Caco-2 (cell line): ENCODE results near the gene HOXB3. TPM values are rescaled to one million over a fixed set of nuclear protein-coding genes. Genes with fewer than 3 reads are reported as not detected.
A peak's percentile ranks its signal among the peaks of the same experiment; 100 is the strongest.

Source experiments
- BruUV-seq: library from RNA; stranded (reverse); fragments of 400-500 nt; replicated peaks from 2 replicates; lab custom pipeline; 2021; lab: Mats Ljungman, UMichigan
- CTCF ChIA-PET: fragments of 300-600 bp; sonication (Branson Sonifier 250); formaldehyde crosslinking; loops from one replicate; lab custom pipeline; 2022; ENCODE audit warnings: antibody characterized with exemption; lab: Charles Lee
- POLR2A ChIA-PET: fragments of 300-600 bp; sonication (Branson Sonifier 250); formaldehyde crosslinking; loops from one replicate; lab custom pipeline; 2022; ENCODE audit warnings: antibody characterized with exemption; lab: Charles Lee
- DNase-seq, 2 experiments: peaks; one replicate each; pipeline versions ENCODE4 v3.0.0 to v3.0.0-alpha.2; 2020 to 2022
- H3K27me3 ChIP-seq: replicated peaks from 2 replicates; pipeline ENCODE4 v1.6.0; 2011; ENCODE audit warnings: low read length; ENCODE audit not compliant: control insufficient read depth, insufficient read depth
- H3K36me3 ChIP-seq: 2 replicates; pipeline ENCODE4 v1.5.1; 2011; ENCODE audit warnings: low read length; ENCODE audit not compliant: control insufficient read depth, insufficient read depth
- H3K4me1 ChIP-seq: fragments of 250-450 bp; sonication (Bioruptor Pico); 2 replicates; pipeline ENCODE4 v1.5.1; 2020; ENCODE audit warnings: mild to moderate bottlenecking
- H3K4me3 ChIP-seq: 2 replicates; pipeline ENCODE4 v1.5.1; 2011; ENCODE audit warnings: low read depth, mild to moderate bottlenecking, control low read depth, low read length
- H3K9me3 ChIP-seq: fragments of 250-450 bp; sonication (Bioruptor Pico); 2 replicates; pipeline ENCODE4 v1.5.1; 2020; ENCODE audit warnings: mild to moderate bottlenecking, moderate library complexity
- H3K27ac Mint-ChIP-seq: one replicate; pipeline ENCODE4 v1.8.0; 2022; ENCODE audit warnings: mixed read lengths; ENCODE audit not compliant: unreplicated experiment
- H3K27me3 Mint-ChIP-seq: one replicate; pipeline ENCODE4 v1.8.0; 2022; ENCODE audit warnings: mixed read lengths; ENCODE audit not compliant: insufficient read depth, unreplicated experiment
- H3K36me3 Mint-ChIP-seq: one replicate; pipeline ENCODE4 v1.8.0; 2022; ENCODE audit warnings: mild to moderate bottlenecking, mixed read lengths; ENCODE audit not compliant: insufficient read depth, unreplicated experiment
- H3K4me1 Mint-ChIP-seq: one replicate; pipeline ENCODE4 v1.8.0; 2022; ENCODE audit warnings: low read depth, mixed read lengths; ENCODE audit not compliant: unreplicated experiment
- H3K4me3 Mint-ChIP-seq: one replicate; pipeline ENCODE4 v1.8.0; 2022; ENCODE audit warnings: mild to moderate bottlenecking, moderate library complexity, mixed read lengths; ENCODE audit not compliant: unreplicated experiment
- H3K9me3 Mint-ChIP-seq: one replicate; pipeline ENCODE4 v1.8.0; 2022; ENCODE audit warnings: mixed read lengths; ENCODE audit not compliant: unreplicated experiment
- intact Hi-C: fragments of 100-400 bp; cut with micrococcal nuclease; formaldehyde crosslinking; loops from one replicate; pipeline ENCODE4 v1.10.0; 2022; ENCODE audit not compliant: unreplicated experiment
- total RNA-seq: library from RNA; stranded (reverse); gene quantifications from 2 replicates; pipeline ENCODE4 v1.2.3, GENCODE V29; 2022
- TF ChIP-seq, protein P1 (sequence below), 2 experiments: fragments of 200-600 bp in 1 of 2; IDR thresholded peaks; 1 replicate in 1 of 2; 2 replicates in 1 of 2; pipeline versions ENCODE4 v1.5.1 to v1.8.0; 2011 to 2022; ENCODE audit warnings: antibody characterized with exemption in 1 of 2, control low read depth in 1 of 2, inconsistent platforms in 1 of 2, low read depth in 1 of 2, low read length in 1 of 2, mild to moderate bottlenecking in 1 of 2, moderate library complexity in 1 of 2; ENCODE audit not compliant: insufficient read depth in 1 of 2, severe bottlenecking in 1 of 2, unreplicated experiment in 1 of 2

HOXB3 gene
- total RNA-seq, 1 experiment from 2014 or later, result 7.2 TPM

GRCh38 chr17:48543107-48543853, 46.8 kb downstream of the HOXB3 start:
- Mint-ChIP-seq H3K27me3 (peaks cover 8% of the 10 kb centered on the region), H3K4me1 (peaks cover 11% of the 10 kb centered on the region)

DNA sequence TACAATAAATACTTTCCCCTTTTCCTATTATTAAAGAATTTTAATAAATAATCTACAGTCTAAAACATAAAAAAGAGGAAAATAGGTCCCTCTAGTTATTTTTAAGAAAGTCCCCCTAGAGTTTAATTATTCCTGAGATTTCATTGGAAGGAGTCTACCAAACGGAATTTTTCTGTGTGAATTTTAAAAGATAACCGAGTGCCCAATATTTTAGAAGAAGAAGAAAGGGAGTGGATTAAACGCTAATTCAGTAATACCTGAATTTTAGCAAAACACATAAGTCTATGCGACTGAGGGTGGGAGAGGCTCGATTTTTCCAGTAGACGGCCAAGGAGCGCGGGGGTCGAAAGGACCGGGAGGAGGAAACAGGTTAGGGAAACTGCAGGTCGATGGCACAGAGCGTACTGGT, 47.3 kb downstream of the HOXB3 start:
- no peaks in the 10 kb centered on the region for H3K9me3 Mint-ChIP-seq
- H3K27me3 ChIP-seq, result no peaks in the 10 kb centered on the region
- TSS peak; percentile 98 for BruUV-seq
- peak overlapping the region; percentile 78 for H3K4me3 Mint-ChIP-seq
- H3K36me3 Mint-ChIP-seq, result no peaks in the 10 kb centered on the region
- peaks cover 10% of the 10 kb centered on the region; the same call in 1 of the 2 replicates for H3K4me1 ChIP-seq
- POLR2A ChIA-PET, result no interaction called here
- peaks cover 8% of the 10 kb centered on the region for H3K27me3 Mint-ChIP-seq
- H3K36me3 ChIP-seq, result no peaks in the 10 kb centered on the region
- no peak for DNase-seq
- peak overlapping the region; percentile 31 for H3K27ac Mint-ChIP-seq
- TF ChIP-seq, protein P1, sequence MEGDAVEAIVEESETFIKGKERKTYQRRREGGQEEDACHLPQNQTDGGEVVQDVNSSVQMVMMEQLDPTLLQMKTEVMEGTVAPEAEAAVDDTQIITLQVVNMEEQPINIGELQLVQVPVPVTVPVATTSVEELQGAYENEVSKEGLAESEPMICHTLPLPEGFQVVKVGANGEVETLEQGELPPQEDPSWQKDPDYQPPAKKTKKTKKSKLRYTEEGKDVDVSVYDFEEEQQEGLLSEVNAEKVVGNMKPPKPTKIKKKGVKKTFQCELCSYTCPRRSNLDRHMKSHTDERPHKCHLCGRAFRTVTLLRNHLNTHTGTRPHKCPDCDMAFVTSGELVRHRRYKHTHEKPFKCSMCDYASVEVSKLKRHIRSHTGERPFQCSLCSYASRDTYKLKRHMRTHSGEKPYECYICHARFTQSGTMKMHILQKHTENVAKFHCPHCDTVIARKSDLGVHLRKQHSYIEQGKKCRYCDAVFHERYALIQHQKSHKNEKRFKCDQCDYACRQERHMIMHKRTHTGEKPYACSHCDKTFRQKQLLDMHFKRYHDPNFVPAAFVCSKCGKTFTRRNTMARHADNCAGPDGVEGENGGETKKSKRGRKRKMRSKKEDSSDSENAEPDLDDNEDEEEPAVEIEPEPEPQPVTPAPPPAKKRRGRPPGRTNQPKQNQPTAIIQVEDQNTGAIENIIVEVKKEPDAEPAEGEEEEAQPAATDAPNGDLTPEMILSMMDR (IDR thresholded peaks at IDR 0.05; ENCODE audit: insufficient read depth in 1 of 2, low read depth in 1 of 2, low read length in 1 of 2, severe bottlenecking in 1 of 2, unreplicated experiment in 1 of 2), result no peak
- CTCF ChIA-PET, result no interaction called here
- H3K4me1 Mint-ChIP-seq, result peaks cover 11% of the 10 kb centered on the region
- peak overlapping the region; percentile 55 for H3K4me3 ChIP-seq
- intact Hi-C loops, result loop anchor here (1.0 to 2.0 kb wide), 3 partner anchors 20 to 50 kb away; no protein-coding TSS in a partner anchor
- no peaks in the 10 kb centered on the region for H3K9me3 ChIP-seq

More at GRCh38 chr17:48543107-48543853, 46.8 kb downstream of the HOXB3 start:
- H3K27ac Mint-ChIP-seq, result peak overlapping the region; percentile 31
- no peaks in the 10 kb centered on the region for H3K36me3 Mint-ChIP-seq
- ChIA-PET POLR2A (no interaction called here), CTCF (interaction anchor here (0.9 kb wide), 1 partner anchor 38 kb away, joined by 7 read pairs; no protein-coding TSS in a partner anchor)
- Histone ChIP-seq H3K36me3 (no peaks in the 10 kb centered on the region), H3K4me1 (peaks cover 10% of the 10 kb centered on the region; the same call in 1 of the 2 replicates), H3K9me3 (no peaks in the 10 kb centered on the region), H3K27me3 (no peaks in the 10 kb centered on the region), H3K4me3 (peak overlapping the region; percentile 55)
- no TSS peak for BruUV-seq
- H3K9me3 Mint-ChIP-seq, result no peaks in the 10 kb centered on the region
- TF ChIP-seq, protein P1 (IDR thresholded peaks at IDR 0.05; ENCODE audit: insufficient read depth in 1 of 2, low read depth in 1 of 2, low read length in 1 of 2, severe bottlenecking in 1 of 2, unreplicated experiment in 1 of 2), result peak; percentile 68 to 70
- peak overlapping the region; percentile 78 for H3K4me3 Mint-ChIP-seq
- peak; percentile 92 for DNase-seq
- intact Hi-C loops, result loop anchor here (1.0 to 2.0 kb wide), 3 partner anchors 20 to 50 kb away; no protein-coding TSS in a partner anchor

DNA sequence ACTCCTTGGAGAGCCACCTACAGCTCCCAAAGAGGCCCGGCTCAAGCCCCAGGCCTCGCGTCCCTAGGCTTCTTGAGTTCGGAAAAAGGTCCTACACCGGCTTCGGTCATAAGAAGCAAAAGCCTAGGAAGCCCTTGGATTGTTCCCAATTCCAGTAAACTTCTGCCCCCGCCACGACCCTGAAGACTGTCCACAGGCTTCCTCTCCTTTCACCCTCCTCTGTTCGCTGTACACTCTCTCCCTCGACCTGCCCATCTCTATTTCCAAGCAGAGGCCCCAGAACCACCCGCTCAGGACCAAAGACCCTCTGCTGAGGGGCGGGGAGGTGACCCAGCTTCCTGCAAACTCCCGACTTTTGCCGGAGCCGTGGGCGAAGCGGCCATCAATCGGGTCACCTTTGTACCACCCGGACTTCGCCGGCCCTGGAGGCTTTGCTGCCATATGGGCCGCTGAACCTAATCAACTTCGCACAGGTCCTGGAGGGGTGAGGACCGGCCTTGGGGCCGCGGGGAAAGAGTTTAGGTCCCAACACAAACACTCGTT, 47.9 kb downstream of the HOXB3 start:
- Histone ChIP-seq H3K9me3 (no peaks in the 10 kb centered on the region), H3K36me3 (no peaks in the 10 kb centered on the region), H3K27me3 (no peaks in the 10 kb centered on the region), H3K4me3 (no peak overlapping the region), H3K4me1 (peaks cover 9% of the 10 kb centered on the region; the same call in 1 of the 2 replicates)
- H3K27ac Mint-ChIP-seq, result no peak overlapping the region
- POLR2A ChIA-PET, result no interaction called here
- DNase-seq, result no peak
- H3K4me1 Mint-ChIP-seq, result peaks cover 11% of the 10 kb centered on the region
- CTCF ChIA-PET, result no interaction called here
- BruUV-seq, result no TSS peak
- no peaks in the 10 kb centered on the region for H3K36me3 Mint-ChIP-seq
- peaks cover 8% of the 10 kb centered on the region for H3K27me3 Mint-ChIP-seq
- H3K4me3 Mint-ChIP-seq, result peak overlapping the region; percentile 78
- intact Hi-C loops, result loop anchor here (2.0 kb wide), 2 partner anchors 19 to 49 kb away; no protein-coding TSS in a partner anchor
- no peaks in the 10 kb centered on the region for H3K9me3 Mint-ChIP-seq
- TF ChIP-seq, protein P1 (IDR thresholded peaks at IDR 0.05; ENCODE audit: insufficient read depth in 1 of 2, low read depth in 1 of 2, low read length in 1 of 2, severe bottlenecking in 1 of 2, unreplicated experiment in 1 of 2), result no peak
